ENCODE data around the gene CALU. TPM values are rescaled to one million over a fixed set of nuclear protein-coding genes. Genes with fewer than 3 reads are reported as not detected.

CALU gene
- total and polyA plus RNA-seq, 7 donors, result 52.0 to 236 (median 88.9) TPM

DNA sequence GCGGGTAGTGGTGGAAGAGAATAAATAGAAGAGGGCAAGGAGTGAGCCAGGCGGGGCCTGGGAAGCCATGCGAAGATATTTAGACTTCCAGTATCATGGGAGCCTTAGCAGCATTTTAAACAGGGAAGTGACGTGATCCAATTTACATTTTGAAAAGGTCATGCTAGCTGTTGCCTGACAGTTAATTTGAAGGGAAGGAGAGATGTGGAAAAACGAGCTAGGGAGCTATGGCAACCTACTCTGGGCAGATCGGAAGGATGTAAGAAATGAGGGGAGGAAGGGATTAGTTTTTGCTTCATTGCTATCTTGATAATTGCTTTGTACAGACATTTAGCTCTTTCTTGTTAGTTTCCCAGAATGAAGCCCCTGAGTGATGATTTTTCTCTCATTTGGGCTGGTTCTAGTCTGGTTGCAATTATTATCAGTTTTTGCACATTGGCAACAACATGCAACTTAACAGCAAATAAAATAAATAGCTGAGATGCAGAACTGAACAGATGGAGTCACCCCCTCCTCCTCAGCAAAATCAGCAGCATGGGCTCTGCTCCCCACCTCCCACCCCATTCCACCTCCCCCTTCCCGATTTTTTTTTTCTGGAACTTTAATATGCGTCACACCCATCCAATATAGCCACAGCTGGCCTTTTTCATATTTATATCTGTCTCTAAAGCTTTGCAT is 13.0 kb upstream of the CALU start:
- Histone ChIP-seq H3K4me1 (no peaks in the 10 kb centered on the region), H3K9me3 (no peaks in the 10 kb centered on the region), H3K4me3 (no peak overlapping the region), H3K27me3 (ENCODE audit: insufficient read depth in 3 of 3, low read length in 2 of 3) (no peaks in the 10 kb centered on the region), H3K36me3 (ENCODE audit: insufficient read depth in 1 of 2, low read depth in 1 of 2) (no peaks in the 10 kb centered on the region), H3K27ac (no peak overlapping the region)
- TF ChIP-seq, protein P1, sequence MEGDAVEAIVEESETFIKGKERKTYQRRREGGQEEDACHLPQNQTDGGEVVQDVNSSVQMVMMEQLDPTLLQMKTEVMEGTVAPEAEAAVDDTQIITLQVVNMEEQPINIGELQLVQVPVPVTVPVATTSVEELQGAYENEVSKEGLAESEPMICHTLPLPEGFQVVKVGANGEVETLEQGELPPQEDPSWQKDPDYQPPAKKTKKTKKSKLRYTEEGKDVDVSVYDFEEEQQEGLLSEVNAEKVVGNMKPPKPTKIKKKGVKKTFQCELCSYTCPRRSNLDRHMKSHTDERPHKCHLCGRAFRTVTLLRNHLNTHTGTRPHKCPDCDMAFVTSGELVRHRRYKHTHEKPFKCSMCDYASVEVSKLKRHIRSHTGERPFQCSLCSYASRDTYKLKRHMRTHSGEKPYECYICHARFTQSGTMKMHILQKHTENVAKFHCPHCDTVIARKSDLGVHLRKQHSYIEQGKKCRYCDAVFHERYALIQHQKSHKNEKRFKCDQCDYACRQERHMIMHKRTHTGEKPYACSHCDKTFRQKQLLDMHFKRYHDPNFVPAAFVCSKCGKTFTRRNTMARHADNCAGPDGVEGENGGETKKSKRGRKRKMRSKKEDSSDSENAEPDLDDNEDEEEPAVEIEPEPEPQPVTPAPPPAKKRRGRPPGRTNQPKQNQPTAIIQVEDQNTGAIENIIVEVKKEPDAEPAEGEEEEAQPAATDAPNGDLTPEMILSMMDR (IDR thresholded peaks at IDR 0.05), result no peak
- 73 to 78% (median 76%) methylated on average over 8 of the region's 8 CpGs for WGBS, 3 donors
- intact Hi-C loops (cut with DNase I), result no loop called here
- no peak for ATAC-seq
- no peak for DNase-seq

DNA sequence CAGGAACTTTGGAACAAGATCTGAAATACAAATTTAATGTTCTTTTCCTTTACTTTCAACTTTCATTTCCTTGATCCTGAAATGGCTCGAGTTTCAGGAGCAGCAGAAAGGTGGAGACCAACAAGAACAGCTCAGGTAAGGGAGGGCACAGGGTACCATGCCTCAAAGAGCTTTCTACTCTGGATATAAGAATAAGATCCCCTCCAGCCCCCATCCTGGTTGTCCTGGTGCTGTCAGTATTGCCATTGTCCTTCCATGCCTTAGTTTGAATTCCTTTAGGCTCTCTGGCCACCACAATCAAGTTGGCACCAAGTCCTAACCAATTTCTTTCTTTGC is 12.5 kb upstream of the CALU start:
- H3K36me3 ChIP-seq (ENCODE audit: insufficient read depth in 1 of 2, low read depth in 1 of 2), result no peaks in the 10 kb centered on the region
- no peaks in the 10 kb centered on the region for H3K4me1 ChIP-seq
- H3K27me3 ChIP-seq (ENCODE audit: insufficient read depth in 3 of 3, low read length in 2 of 3), result no peaks in the 10 kb centered on the region
- no peak overlapping the region for H3K27ac ChIP-seq
- WGBS, 3 donors, result 51 to 68% (median 57%) methylated on average over 1 of the region's 1 CpG
- TF ChIP-seq, protein P1 (IDR thresholded peaks at IDR 0.05), result no peak
- intact Hi-C loops (cut with DNase I), result no loop called here
- H3K4me3 ChIP-seq, result no peak overlapping the region
- ATAC-seq (no peak), DNase-seq (no peak)
- H3K9me3 ChIP-seq, result no peaks in the 10 kb centered on the region

DNA sequence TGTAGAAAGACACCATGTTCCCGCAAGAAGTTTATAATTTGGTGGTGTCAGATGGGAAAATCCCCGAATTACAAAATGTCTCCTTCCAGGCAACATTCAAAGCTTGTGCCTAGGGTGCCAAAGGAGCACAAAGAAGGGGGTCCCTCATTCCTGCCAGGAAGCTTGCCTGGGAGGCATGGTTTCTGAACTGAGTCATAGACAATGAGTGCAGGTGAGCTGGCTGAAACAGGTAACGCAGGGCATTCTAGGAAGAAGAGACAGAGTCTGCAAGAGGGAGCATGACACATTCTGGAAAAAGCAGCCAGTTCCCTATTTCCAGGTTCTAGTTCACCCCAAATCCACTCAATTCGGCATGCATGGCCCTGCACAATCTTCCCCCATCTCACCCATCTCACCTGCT is 11.9 kb upstream of the CALU start:
- Histone ChIP-seq H3K9me3 (no peaks in the 10 kb centered on the region), H3K36me3 (ENCODE audit: insufficient read depth in 1 of 2, low read depth in 1 of 2) (no peaks in the 10 kb centered on the region), H3K4me1 (no peaks in the 10 kb centered on the region), H3K27me3 (ENCODE audit: insufficient read depth in 3 of 3, low read length in 2 of 3) (no peaks in the 10 kb centered on the region), H3K4me3 (no peak overlapping the region), H3K27ac (no peak overlapping the region)
- DNase-seq (no peak), ATAC-seq (no peak)
- 92 to 94% (median 94%) methylated on average over 4 of the region's 4 CpGs for WGBS, 3 donors
- TF ChIP-seq, protein P1 (IDR thresholded peaks at IDR 0.05), result no peak
- intact Hi-C loops (cut with DNase I), result no loop called here

DNA sequence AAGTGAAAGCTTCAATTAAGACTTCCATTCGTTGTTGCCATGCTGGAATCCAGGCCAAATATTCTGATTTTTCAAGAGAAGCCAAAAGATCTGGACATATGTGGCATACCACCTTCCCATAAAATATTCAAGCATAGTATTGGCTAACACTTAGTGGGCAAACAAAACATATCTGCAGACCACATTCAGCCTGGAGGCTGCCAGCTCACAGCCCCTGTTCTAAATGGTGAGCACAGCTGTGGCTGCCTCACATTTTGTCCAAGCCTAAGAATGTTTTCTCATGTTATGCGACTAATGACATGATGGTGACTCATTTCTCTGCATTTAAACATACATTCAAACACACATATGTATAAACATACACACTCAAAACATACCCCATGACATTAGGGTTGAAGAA is 10.6 kb upstream of the CALU start:
- ATAC-seq (no peak), DNase-seq (no peak)
- H3K27me3 ChIP-seq (ENCODE audit: insufficient read depth in 3 of 3, low read length in 2 of 3), result peaks cover 0 to 10% (median 0%) of the 10 kb centered on the region in 3 donors
- TF ChIP-seq, protein P1 (IDR thresholded peaks at IDR 0.05), result no peak
- no peak overlapping the region for H3K4me3 ChIP-seq
- H3K36me3 ChIP-seq (ENCODE audit: insufficient read depth in 1 of 2, low read depth in 1 of 2), result no peaks in the 10 kb centered on the region
- no peaks in the 10 kb centered on the region for H3K4me1 ChIP-seq
- 49 to 62% (median 55%) methylated on average over 2 of the region's 2 CpGs for WGBS, 3 donors
- no peak overlapping the region for H3K27ac ChIP-seq
- intact Hi-C loops (cut with DNase I), result no loop called here
- no peaks in the 10 kb centered on the region for H3K9me3 ChIP-seq

DNA sequence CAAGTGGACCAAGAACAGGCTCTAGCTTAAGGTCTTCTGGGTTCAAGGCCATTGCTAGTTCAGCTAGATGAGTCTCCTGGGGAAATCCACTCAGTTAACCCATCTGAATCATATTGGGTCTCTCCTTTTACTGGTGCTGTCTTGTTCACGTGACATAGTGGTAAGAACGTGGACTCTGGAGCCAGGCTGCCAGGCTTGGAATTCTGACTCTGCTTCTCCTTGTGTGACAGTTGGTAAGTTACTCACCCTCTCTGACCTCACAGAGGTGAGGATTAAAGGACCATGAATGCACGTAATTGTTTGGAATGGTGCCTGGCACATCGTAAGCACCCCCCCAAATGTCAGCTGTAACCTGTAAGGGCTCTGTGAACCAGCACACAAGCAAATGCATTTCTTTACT is 9.7 kb upstream of the CALU start:
- no peak overlapping the region for H3K27ac ChIP-seq
- DNase-seq (no peak), ATAC-seq (no peak)
- no peaks in the 10 kb centered on the region for H3K36me3 ChIP-seq (ENCODE audit: insufficient read depth in 1 of 2, low read depth in 1 of 2)
- intact Hi-C loops (cut with DNase I), result no loop called here
- TF ChIP-seq, protein P1 (IDR thresholded peaks at IDR 0.05), result no peak
- WGBS, 3 donors, result 64 to 81% (median 68%) methylated on average over 4 of the region's 4 CpGs
- no peaks in the 10 kb centered on the region for H3K9me3 ChIP-seq
- H3K27me3 ChIP-seq (ENCODE audit: insufficient read depth in 3 of 3, low read length in 2 of 3), result peaks cover 0 to 13% (median 0%) of the 10 kb centered on the region in 3 donors
- H3K4me1 ChIP-seq, result no peaks in the 10 kb centered on the region
- H3K4me3 ChIP-seq, result no peak overlapping the region

Data from psoas muscle (tissue), 8 donors.